PC-3 (cell line): Measurements from ENCODE around the gene BEX4. TPM values are rescaled to one million over a fixed set of nuclear protein-coding genes. Genes with fewer than 3 reads are reported as not detected.
"Not testable (repeated sequence)": the region's sequence is repeated elsewhere in the genome, so short reads cannot be mapped to it uniquely, and the experiment has no call there.

Source experiments
- ATAC-seq: fragments of 200-7000 bp; cut with Tn5 transposase; 2 replicates; pipeline ENCODE4 v1.9.1; 2020; ENCODE audit warnings: mild to moderate bottlenecking, moderate library complexity
- BruUV-seq: library from RNA; stranded (reverse); fragments of 400-500 nt; replicated peaks from 2 replicates; lab custom pipeline; 2021; lab: Mats Ljungman, UMichigan
- CTCF ChIA-PET: fragments of 300-600 bp; sonication (Branson Sonifier 250); formaldehyde crosslinking; loops from one replicate; lab custom pipeline; 2022; ENCODE audit warnings: antibody characterized with exemption; lab: Charles Lee
- POLR2A ChIA-PET: fragments of 300-600 bp; sonication (Branson Sonifier 250); formaldehyde crosslinking; loops from one replicate; lab custom pipeline; 2022; ENCODE audit warnings: antibody characterized with exemption; ENCODE audit not compliant: unreplicated experiment; lab: Charles Lee
- DNase-seq: peaks from one replicate; pipeline ENCODE4 v3.0.0-alpha.2; 2015
- H2AFZ ChIP-seq: fragments of 300-600 bp; sonication (generic); 2 replicates; pipeline ENCODE4 v1.6.0; 2016; ENCODE audit warnings: antibody characterized with exemption, low read length
- H3F3A ChIP-seq: fragments of 300-600 bp; sonication (generic); one replicate; pipeline ENCODE4 v1.6.0; 2017; ENCODE audit warnings: antibody characterized with exemption, low read length, control low read depth, mild to moderate bottlenecking; ENCODE audit not compliant: unreplicated experiment
- H3K27ac ChIP-seq: fragments of 300-600 bp; sonication (generic); 2 replicates; pipeline ENCODE4 v1.5.1; 2016; ENCODE audit warnings: mild to moderate bottlenecking, low read length
- H3K27me3 ChIP-seq: fragments of 300-600 bp; sonication (generic); 2 replicates; pipeline ENCODE4 v1.6.1; 2016; ENCODE audit warnings: low read length, mixed read lengths
- H3K36me3 ChIP-seq: fragments of 300-600 bp; sonication (generic); 2 replicates; pipeline ENCODE4 v1.6.1; 2016; ENCODE audit warnings: low read depth, mixed run types, low read length, mixed read lengths
- H3K4me1 ChIP-seq: fragments of 300-600 bp; sonication (generic); 2 replicates; pipeline ENCODE4 v1.5.1; 2016; ENCODE audit warnings: low read length; ENCODE audit not compliant: insufficient read depth
- H3K4me2 ChIP-seq: fragments of 300-600 bp; sonication (generic); 2 replicates; pipeline ENCODE4 v1.6.0; 2016; ENCODE audit warnings: low read length
- H3K4me3 ChIP-seq: fragments of 300-600 bp; sonication (generic); 2 replicates; pipeline ENCODE4 v1.5.1; 2016; ENCODE audit warnings: mild to moderate bottlenecking, low read length, mixed read lengths
- H3K79me2 ChIP-seq: fragments of 300-600 bp; sonication (generic); 2 replicates; pipeline ENCODE4 v1.6.1; 2017; ENCODE audit warnings: low read length, mixed read lengths
- H3K9ac ChIP-seq: fragments of 300-600 bp; sonication (generic); 2 replicates; pipeline ENCODE4 v1.6.0; 2016; ENCODE audit warnings: mild to moderate bottlenecking, low read length
- H3K9me2 ChIP-seq: fragments of 300-600 bp; sonication (generic); replicated peaks from 2 replicates; pipeline ENCODE4 v1.6.1; 2016; ENCODE audit warnings: mixed run types, low read length, mixed read lengths
- H3K9me3 ChIP-seq: fragments of 300-600 bp; sonication (generic); 2 replicates; pipeline ENCODE4 v1.6.1; 2016; ENCODE audit warnings: low read length, mixed read lengths
- H4K20me1 ChIP-seq: fragments of 300-600 bp; sonication (generic); 2 replicates; pipeline ENCODE4 v1.6.1; 2016; ENCODE audit warnings: low read length, mixed read lengths
- CTCF ChIP-seq: fragments of 300-600 bp; sonication (generic); conservative IDR thresholded peaks from 2 replicates; pipeline ENCODE4 v1.5.1; 2017; ENCODE audit warnings: antibody characterized with exemption, low read depth, mild to moderate bottlenecking, low read length
- EZH2 ChIP-seq: fragments of 300-600 bp; sonication (generic); IDR thresholded peaks from one replicate; pipeline ENCODE4 v1.6.1; 2017; ENCODE audit warnings: antibody characterized with exemption, mild to moderate bottlenecking, low read length; ENCODE audit not compliant: unreplicated experiment
- EZH2phosphoT487 ChIP-seq: fragments of 300-600 bp; sonication (generic); IDR thresholded peaks from 2 replicates; pipeline ENCODE4 v1.6.1; 2018; ENCODE audit warnings: mild to moderate bottlenecking, antibody characterized with exemption, low read length, borderline replicate concordance
- intact Hi-C: fragments of 100-400 bp; cut with micrococcal nuclease; formaldehyde crosslinking; loops from 2 replicates; pipeline ENCODE4 v1.9.0; 2023
- total RNA-seq: library from RNA; depleted of rRNA; stranded (reverse); fragments of >200 nt; gene quantifications from 2 replicates; pipeline ENCODE4 v1.2.3, GENCODE V29; 2014

The BEX4 gene
- total RNA-seq, 1 experiment from 2014 or later, result 10.9 TPM

GRCh38 chrX:103220511-103221323 lies 5.8 kb downstream of the BEX4 start:
- POLR2A ChIA-PET, result no interaction called here
- intact Hi-C loops, result no loop called here
- Histone ChIP-seq H3K9ac (no peak overlapping the region), H3K9me2 (no peaks in the 10 kb centered on the region), H3K79me2 (no peaks in the 10 kb centered on the region), H3K4me1 (no peaks in the 10 kb centered on the region), H3K4me3 (no peak overlapping the region), H3K4me2 (no peak overlapping the region), H4K20me1 (no peaks in the 10 kb centered on the region), H3K27me3 (peaks cover 8% of the 10 kb centered on the region; the same call in 1 of the 2 replicates), H3K9me3 (no peaks in the 10 kb centered on the region), H2AFZ (no peak overlapping the region), H3K36me3 (no peaks in the 10 kb centered on the region), H3K27ac (no peak overlapping the region), H3F3A (no peaks in the 10 kb centered on the region)
- DNase-seq (no peak), ATAC-seq (no peak)
- no TSS peak for BruUV-seq
- TF ChIP-seq EZH2, result no peak
- TF ChIP-seq EZH2phosphoT487, result no peak
- no peak for TF ChIP-seq CTCF
- CTCF ChIA-PET, result no interaction called here

- H3K9me3 ChIP-seq, H4K20me1 ChIP-seq, H3F3A ChIP-seq, DNase-seq, POLR2A ChIA-PET, H3K27ac ChIP-seq, BruUV-seq, H3K36me3 ChIP-seq, intact Hi-C loops, H3K9ac ChIP-seq, ATAC-seq, H3K4me1 ChIP-seq, H2AFZ ChIP-seq, H3K79me2 ChIP-seq, CTCF ChIA-PET, H3K4me3 ChIP-seq, H3K9me2 ChIP-seq, H3K4me2 ChIP-seq: not testable (repeated sequence)
- H3K27me3 ChIP-seq, result peaks cover 35% of the 10 kb centered on the region; the same call in 1 of the 2 replicates
Observed at GRCh38 chrX:103225918-103226317, 11.0 kb downstream of the BEX4 start.

- no peak for TF ChIP-seq CTCF
- no peak for TF ChIP-seq EZH2
- TF ChIP-seq EZH2phosphoT487, result no peak
- H3K4me1 ChIP-seq, result no peaks in the 10 kb centered on the region
- no peaks in the 10 kb centered on the region for H4K20me1 ChIP-seq
- H3K9me3 ChIP-seq, result no peaks in the 10 kb centered on the region
- H2AFZ ChIP-seq, result no peak overlapping the region
- H3K4me3 ChIP-seq, result no peak overlapping the region
- H3K36me3 ChIP-seq, result no peaks in the 10 kb centered on the region
- H3K9me2 ChIP-seq, result no peaks in the 10 kb centered on the region
- H3K4me2 ChIP-seq, result no peak overlapping the region
- H3K9ac ChIP-seq, result no peak overlapping the region
- no peaks in the 10 kb centered on the region for H3F3A ChIP-seq
- no TSS peak for BruUV-seq
- H3K79me2 ChIP-seq, result no peaks in the 10 kb centered on the region
- no peak for DNase-seq
- no peak for ATAC-seq
- POLR2A ChIA-PET, result no interaction called here
- CTCF ChIA-PET, result no interaction called here
- 0 out of 2 replicates have a peak, but pooled peaks cover 7% of the 10 kb centered on the region for H3K27me3 ChIP-seq
- intact Hi-C loops, result no loop called here
- no peak overlapping the region for H3K27ac ChIP-seq
Observed at GRCh38 chrX:103233263-103233662, 18.4 kb downstream of the BEX4 start.
